Epidermal melanocyte (primary cell): ENCODE measurements around the gene KLC4.

Experiments
- DNase-seq: peaks from one replicate; pipeline ENCODE4 v3.0.0; 2011; ENCODE audit warnings: low spot score; ENCODE audit not compliant: insufficient read length

The KLC4 gene

DNA sequence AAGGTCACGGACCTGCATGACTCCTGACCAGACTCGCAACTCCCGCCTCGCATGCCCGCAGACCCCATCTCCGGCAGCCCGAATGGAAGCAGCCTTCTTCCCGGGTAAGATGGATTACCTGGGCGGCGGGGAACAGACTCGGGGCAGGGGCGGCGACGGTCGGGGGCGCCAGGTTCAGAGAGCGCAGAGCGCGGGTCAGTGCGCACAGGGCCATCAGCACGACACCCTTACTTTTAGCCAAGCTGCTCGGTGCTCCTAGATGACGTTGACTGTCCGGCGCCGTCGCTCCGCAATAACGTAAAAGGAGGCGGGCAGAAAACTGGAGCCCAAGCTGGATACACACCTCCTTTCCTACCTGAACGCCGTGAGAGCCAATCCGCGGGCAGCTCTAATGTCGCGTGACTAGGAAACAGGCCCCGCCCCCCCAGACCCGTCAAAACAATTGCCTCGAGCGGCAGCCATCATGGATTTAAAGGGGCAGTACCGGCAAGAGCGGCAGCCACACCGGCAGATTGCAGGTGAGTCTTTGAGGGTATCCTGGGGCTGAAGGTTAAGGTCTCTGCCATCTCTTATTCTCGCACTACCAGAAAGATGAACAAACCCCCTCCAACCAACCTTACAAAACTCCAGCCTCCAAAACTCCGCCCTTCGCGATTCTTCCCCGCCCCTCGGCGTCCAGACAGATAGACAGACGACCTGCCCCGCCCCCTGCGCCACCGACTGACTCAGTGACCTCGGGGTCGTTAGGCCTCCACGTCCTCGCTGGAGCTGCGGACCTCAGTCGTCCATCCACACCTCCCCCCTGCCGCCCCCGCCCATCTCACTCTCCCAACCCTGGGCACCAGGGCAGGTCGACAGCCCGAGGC is at the start of gene KLC4, which contains the start of gene MRPL2:
TSS of gene KLC4 (plus strand) at position 464 of the 866 bp plus-strand sequence. CDS start 1,705 bp downstream, outside the sequence.
TSS of gene MRPL2 (minus strand) at position 267 of the 866 bp plus-strand sequence. CDS start at position 214, 53 bp downstream.
- peak; percentile 99 for DNase-seq

DNA sequence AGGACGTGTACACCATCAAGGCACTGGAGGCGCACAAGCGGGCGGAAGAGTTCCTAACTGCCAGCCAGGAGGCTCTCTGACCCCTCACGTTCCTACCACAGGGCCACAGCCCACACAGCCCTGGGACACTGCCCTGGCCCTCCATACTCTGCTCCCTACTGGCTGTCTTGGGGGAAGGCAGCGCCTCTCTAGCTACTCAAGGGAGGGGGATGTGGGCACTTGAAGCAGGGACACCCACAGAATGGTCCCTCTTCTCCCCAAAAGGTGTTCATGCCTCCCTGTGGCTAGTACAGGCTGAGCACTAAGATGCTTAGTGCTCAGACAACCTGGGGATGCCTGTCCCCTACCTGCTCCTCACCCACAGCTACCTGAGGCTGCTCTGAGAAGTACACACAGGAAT is 48.2 kb upstream of the KLC4 start:
- no peak for DNase-seq

DNA sequence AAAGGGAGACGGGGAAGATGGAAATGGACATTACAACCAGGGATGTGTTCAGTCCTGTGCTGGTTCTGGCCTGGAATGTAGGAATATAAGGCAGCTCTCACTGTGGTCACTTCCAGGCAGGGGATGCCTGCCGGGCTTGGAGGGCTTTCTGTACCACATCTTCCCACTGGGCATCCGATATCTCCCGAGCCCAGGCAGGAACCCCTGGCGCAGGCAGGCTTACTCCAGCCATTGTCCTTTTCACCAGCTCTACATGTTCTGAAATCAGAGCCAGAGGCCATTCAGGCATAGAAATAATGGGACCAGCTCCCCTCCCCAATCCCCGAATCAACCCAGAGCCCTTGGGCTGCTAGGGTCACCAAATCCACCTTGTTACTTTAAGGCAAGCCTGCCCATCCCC is 47.1 kb upstream of the KLC4 start:
- no peak for DNase-seq

DNA sequence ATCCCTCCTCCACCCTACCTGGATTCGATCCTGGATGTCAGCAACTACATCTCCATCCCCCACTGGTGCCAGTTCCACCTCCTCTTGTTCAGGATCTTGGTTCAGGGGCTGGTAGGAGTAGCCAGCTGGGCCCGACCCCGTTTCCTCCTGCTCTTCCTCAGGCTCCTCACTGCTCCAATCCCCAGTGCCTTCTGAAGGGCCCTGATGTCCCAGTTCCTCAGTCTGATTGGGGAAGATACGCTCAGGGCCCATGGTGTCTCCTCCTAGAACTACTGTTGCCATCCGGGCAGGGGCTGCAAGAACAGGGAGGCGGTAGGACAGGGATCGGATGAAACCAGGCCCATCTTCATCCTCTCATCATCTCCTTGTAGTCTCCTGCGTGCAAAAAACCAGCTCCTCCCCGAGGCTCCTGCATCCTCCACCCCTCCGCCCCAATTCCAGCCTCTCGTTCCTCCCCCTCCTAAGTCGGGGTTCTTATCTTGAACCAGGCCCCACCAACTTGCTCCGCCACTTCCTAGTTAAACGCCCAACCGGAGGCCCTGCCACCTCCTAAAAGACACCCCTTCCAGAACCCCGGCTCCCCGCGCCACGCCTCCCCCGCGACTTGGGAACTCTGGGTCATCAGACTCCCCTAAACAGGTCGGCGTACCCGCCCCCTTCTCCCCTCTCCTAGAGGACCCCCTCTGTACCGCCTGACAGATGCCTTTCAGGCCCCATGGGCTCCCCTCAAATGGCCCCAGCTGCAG is 46.2 kb upstream of the KLC4 start:
- DNase-seq = no peak

DNA sequence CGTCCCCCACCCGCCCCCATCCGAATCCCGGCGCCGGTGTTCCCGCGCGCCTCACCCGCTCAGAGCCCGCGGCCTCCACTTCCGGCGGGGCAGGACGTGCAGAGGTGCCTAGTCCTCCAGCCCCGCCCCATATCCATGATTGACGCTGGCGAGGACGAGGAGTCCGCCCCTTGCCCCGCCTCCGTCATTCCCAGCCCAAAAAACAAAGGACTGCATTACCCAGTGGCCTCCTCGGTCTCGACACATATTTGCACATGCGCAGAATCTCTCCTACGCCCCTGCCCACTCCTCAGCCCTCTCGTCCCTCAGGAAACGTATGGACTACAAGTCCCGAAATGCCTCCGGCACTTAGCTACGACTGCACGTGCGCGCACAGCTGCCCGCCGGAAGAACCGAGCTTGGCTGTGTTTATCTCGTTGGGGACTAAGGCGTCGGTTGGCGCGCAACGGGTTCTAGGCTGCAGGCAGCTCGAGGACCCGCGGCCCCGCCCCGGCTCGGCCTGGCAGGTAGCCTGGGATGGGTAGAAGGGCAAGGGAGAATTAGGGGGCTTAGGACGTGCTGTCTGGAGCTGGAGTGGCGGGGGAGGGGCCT is 45.5 kb upstream of the KLC4 start, which contains the start of the genes KLHDC3 and MEA1:
TSS of gene KLHDC3 (plus strand) at position 407 of the 591 bp plus-strand sequence. CDS start 2,944 bp downstream, outside the sequence.
TSS of gene MEA1 (minus strand) at position 104 of the 591 bp plus-strand sequence. CDS start 133 bp downstream, outside the sequence.
- peak; percentile 98 for DNase-seq

DNA sequence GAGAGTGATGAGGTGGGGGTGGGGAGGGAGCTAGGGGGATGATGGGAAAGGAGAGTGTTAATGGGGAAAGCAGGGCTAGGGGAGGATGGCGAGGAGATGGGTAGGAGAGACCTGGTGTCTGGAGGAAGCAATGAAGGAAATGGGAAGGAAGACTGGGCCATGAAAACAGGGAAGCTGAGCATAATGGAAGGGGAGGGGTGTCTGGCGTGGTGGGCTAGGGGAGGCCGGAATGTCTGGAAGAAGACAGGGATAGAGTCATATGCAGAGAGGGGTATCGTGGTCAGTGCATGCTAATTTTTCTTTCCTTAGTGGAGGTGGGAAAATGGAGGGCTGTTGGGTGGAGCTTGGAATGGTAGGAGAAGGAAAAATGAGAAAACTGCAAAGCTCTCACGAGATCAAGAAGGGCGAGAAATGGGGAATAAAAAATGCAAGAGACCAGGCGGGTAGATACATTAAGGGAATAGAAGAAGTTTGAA is 45.0 kb upstream of the KLC4 start:
- DNase-seq = no peak

DNA sequence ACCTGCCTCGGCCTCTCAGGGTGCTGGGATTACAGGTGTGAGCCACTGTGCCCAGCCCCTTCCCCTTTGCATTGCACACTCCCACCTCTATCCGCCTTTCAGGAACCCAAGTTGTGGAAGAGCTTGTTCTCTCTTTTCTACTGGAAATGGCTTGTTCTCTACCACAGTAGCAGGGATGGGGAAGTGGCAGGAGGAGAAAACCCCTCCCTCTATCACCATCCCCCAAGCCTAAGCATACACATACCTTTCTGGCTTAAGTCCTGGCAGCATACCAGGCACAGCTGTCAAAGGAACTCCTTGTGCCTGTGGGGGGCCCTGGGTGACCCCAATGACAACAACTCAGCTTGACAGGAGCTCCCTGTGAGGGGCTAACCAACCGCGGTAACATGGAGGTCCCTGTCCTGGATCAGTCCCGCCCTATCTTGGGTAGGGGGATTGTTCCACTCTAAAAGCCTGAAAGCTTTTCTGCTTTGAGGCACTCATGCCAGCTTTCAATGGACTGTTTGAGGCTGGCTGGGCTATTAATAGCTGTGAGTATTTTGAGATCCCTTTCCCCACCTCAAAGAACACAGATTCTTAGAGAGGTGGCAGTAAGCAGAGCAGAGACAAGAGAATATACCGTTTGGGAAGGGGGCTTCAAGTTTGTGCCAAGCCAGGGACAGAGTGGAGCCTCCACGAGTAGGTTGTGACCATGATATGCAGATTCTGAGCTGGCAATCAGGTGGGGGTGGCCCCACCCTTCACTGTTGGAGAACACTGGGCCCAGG is 43.1 kb upstream of the KLC4 start:
- DNase-seq = no peak

DNA sequence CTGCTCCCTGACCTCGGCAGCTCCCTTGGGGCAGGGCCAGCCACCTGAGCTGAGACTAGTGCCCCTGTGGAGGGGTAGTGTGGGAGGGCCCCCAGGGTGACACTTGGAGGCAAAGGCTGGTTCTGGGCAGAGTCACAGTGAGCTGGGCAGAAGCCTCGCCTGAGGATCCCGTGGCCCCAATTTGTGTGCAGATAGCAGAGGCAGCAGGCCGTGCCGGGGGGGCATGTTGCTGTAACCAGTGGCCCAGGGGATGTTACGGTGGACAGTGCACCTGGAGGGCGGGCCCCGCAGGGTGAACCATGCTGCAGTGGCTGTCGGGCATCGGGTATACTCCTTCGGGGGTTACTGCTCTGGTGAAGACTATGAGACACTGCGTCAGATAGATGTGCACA is 42.5 kb upstream of the KLC4 start:
- no peak for DNase-seq

DNA sequence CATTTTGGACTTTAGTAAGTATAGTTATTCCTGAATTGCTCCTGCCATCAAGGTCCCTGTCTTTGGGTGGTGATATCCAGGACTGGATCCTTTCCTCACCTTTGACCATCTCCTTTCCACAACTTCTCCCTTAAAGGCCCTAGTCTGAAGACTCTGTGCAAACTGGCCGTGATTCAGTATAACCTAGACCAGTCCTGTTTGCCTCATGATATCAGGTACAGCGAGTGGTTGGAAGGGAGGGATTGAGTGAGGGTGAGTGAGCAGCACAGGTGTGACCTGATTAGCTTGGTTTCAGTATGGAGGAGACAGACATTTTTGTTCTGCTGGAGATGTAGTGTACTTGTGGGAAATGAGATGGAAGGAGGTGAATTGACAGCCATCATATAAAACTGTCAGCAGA is 40.3 kb upstream of the KLC4 start:
- no peak for DNase-seq

DNA sequence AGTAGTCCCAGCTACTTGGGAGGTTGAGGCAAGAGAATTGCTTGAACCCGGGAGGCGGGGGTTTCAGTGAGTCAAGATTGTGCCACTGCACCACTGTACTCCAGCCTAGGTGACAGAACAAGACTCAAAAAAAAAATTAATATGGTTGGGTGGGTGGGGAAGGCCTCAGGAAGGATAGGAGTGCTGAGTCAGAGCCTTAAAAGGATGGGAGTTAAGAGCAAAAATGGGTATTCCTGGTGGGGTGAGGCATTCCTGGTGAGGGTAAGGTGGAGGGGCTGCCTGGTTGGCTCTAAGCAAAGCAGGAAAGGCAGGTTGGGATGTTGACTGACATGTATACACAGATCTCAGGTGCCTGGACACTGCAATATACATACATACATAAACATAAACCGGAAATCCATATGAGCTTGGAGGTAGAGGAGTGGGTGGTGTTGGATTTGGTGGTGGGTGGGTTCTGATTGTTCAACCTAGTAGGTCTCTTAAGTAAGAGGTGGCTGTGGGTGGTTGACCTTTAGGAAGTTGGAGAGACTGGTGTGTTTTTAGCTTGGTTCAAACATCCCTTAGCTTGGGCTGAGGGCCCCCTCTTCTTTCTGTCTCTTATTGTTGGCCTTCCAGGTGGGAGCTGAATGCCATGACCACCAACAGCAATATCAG is 39.3 kb upstream of the KLC4 start:
- DNase-seq = no peak

DNA sequence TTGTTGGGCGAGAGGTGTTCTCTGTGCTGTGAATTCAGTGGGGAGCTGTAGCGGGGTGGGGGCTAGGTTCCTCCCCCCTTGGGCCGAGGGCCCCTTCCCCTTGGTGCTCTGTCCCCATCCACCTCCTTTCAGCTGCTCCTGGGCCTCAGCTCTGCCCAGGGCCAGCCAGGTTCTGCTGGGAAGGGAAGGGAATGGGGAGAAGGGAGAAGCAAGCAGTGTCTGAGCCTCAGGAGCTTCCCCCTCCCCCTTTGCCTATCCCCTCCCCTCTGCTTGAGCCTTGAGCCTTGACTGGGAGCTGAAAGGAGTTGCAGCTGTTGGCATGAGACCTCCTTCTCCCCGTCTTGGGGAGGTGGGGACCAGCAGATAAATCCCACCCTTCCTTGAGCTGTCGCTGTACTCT is 38.6 kb upstream of the KLC4 start:
- DNase-seq = no peak

DNA sequence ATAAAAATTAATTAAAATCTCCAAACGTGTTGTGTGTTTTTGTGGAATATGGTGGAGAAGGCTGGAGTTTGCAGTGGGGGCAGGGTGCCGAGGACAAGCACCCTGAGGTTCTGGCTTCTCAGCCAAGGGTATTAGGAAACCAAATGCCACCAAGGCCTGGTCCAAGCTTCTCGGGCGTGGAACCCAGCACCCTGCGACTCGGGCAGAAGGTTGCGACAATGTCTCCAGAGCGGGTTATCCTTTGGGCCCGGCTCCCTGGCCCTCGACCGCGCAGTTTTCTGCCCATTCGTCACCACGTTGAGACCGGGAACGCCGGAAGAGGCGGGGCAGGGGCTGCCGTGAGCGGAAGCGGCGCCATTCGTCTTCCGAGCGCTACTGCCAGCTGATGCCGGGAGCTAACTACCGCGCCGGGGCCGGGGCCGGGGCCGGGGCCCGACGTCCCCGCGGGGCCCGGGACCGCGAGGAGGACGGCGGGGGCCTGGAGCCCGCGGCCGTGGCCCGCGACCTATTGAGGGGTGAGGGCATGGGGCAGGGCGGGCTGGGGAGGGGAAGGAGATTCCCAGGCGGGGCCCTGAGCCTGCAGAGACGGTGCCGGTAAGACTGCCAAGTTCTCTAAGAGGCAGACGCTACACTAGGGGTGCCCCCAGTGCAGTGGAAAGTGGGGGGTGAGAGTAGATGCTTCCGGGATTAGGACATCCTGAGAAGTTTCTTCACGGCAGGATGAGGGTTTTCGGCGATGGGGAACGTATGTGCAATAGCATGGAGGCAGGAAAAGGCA is 38.0 kb upstream of the KLC4 start, which contains the start of gene RRP36:
TSS of gene RRP36 (plus strand) at position 354 of the 778 bp plus-strand sequence. CDS start at position 386, 32 bp downstream.
- DNase-seq = peak; percentile 88

DNA sequence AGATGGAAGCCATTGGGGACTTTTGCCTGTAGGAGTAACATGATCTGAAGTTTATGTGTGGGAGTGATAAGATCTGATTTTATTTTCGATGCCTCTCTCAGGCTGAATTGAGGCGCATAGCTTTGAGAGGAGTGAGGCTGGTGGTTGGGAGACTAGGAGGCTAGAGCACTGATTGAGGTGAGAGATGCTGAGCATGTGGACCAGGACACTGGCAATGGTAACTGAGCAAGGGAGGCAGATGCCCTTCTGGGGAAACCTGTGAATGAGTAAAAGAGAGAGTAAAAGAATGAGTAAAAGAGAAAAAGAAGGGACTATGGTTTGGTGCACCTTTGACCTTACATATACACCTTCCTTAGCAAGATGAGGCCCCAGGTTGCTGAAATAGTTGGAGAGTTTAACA is 35.0 kb upstream of the KLC4 start:
- no peak for DNase-seq

DNA sequence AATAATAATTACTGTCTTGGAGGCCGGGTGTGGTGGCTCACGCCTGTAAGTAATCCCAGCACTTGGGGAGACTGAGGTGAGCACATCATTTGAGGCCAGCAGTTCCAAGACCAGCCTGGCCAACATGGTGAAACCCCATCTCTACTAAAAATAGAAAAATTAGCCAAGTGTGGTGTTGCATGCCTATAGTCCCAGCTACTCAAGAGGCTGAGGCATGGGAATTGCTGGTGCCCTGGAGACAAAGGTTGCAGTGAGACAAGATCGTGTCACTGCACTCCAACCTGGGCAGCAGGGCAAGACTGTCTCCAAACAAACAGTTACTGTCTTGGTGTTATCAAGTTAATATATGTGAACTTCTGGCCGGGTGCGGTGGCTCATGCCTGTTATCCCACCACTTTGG is 33.1 kb upstream of the KLC4 start:
- no peak for DNase-seq

DNA sequence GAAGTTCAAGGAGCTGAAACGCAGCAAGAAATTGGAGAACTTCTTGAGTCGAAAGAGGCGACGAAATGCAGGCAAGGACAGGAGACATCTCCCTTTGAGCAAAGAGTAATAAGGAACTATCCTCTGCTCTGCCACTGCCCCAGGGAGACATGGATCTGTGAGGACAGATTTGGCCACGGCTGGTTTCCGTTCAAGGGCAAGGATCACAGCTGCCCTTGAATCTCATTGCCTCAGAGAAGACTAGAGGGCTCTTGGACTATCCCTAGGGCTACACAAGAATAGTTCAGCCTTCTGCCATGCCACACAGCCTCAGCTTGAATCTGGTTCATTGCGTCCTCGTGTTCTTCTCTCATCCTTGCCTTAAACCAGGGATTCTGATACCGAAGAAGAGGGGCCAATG is 30.3 kb upstream of the KLC4 start:
- no peak for DNase-seq

DNA sequence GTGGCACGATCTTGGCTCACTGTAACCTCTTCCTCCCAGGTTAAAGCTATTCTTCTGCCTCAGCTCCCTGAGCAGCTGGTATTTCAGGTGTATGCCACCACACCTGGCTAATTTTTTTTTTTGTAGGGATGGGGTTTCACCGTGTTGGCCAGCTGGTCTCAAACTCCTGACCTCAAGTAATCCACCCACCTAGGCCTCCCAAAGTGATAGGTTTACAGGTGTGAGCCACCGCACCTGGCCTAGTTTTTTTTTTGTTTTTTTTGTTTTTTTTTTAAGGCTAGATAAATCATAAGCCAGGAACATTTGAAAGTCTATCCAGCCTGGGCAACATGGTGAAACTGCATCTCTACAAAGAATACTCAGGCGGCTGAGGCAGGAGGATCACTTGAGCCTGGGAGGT is 27.1 kb upstream of the KLC4 start:
- DNase-seq = no peak

DNA sequence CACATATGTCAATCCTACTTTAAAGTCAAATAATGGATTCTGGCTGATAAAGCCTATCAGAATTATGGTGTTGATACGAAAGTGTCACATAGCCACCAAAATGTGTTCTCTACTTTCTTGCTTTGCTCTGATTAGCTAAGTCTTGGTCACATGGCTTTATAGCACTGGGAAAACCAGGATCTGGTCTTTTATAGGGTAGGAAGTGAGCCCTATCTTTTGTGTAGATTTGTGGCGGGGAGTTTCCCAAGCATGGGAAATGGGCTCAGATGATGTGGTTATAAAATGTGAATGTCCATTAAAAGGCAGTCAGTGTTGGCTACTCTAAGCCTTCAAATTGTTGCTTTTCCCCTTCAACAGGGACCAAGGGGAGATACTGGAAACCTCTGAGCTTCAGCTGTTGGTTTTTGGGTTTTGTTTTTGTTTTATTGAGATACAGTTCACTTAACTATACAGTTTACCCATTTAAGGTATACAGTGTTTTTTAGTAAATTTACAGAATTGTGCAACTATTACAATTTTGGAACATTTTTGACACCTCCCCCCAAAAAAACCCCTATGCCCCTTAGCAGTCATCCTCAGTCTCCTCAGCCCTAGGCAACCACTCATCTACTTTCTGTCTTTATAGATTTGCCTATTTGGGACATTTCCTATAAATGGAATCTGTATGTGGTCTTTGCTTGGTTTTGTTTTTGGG is 25.8 kb upstream of the KLC4 start:
- no peak for DNase-seq

DNA sequence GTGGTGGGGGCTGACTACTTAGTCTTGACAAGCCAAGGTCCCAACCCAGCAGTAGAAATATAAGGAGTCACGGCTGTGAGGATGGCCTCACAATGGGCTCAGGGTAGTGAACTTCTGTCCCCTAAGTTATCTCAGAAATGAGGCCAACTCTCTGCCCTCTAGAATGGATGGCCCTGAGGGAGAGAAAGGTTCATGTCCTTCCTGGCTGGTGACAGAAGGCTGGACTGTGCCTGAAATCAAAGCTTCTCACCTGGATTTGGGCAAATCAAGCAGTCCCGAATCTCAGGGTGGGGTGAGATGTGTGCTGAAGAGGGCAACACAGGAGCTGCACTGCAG is 25.3 kb upstream of the KLC4 start:
- DNase-seq = no peak
